Peyer's patch (tissue), 4 donors: ENCODE data around the gene LTBP4. TPM values are rescaled to one million over a fixed set of nuclear protein-coding genes. Genes with fewer than 3 reads are reported as not detected.

Experiments used
- DNase-seq, 3 donors: peaks; one replicate each; pipeline ENCODE4 v3.0.0-alpha.2; 2017 to 2019
- H3K27ac ChIP-seq, 4 donors: fragments of 200-600 bp; sonication (generic); one replicate each; pipeline ENCODE4 v1.5.1; 2016 to 2019
- H3K27me3 ChIP-seq, 2 donors: fragments of 200-600 bp; sonication (generic); one replicate each; pipeline ENCODE4 v1.5.1; 2019
- H3K36me3 ChIP-seq, 3 donors: fragments of 200-600 bp; sonication (generic); one replicate each; pipeline ENCODE4 v1.5.1; 2016 to 2019
- H3K4me1 ChIP-seq, 4 donors: fragments of 200-600 bp; sonication (generic); one replicate each; pipeline ENCODE4 v1.5.1; 2016 to 2019
- H3K4me3 ChIP-seq, 4 donors: fragments of 200-600 bp; sonication (generic); 1 replicate in 3 of 4; 2 replicates in 1 of 4; pipeline ENCODE4 v1.5.1; 2016 to 2019; ENCODE audit warnings: mild to moderate bottlenecking in 1 of 4
- H3K9me3 ChIP-seq, 4 donors: fragments of 200-600 bp; sonication (generic); one replicate each; pipeline ENCODE4 v1.5.1; 2016 to 2019; ENCODE audit warnings: mild to moderate bottlenecking in 1 of 4
- POLR2A ChIP-seq, 2 donors: fragments of 450-650 bp; IDR thresholded peaks; one replicate each; pipeline ENCODE4 v1.5.1; 2017; ENCODE audit warnings: antibody characterized with exemption in 2 of 2, mild to moderate bottlenecking in 2 of 2, moderate library complexity in 2 of 2
- total RNA-seq, 4 donors: library from RNA; depleted of rRNA; stranded (reverse); fragments of >200 nt; gene quantifications; one replicate each; pipeline ENCODE4 v1.1.0, GENCODE V29; 2016
- TF ChIP-seq, protein P1 (sequence below), 6 experiments: fragments of 450-650 bp in 4 of 6; fragments of 200-600 bp in 2 of 6; sonication (generic) in 1 of 6; IDR thresholded peaks; one replicate each; pipeline ENCODE4 v1.5.1; 2017 to 2019; ENCODE audit warnings: antibody characterized with exemption in 6 of 6, mild to moderate bottlenecking in 3 of 6, moderate library complexity in 1 of 6

Gene LTBP4
- total RNA-seq, 4 donors from 2014 or later = 164 to 484 (median 329) TPM

- Histone ChIP-seq H3K27me3 (peaks cover 0 to 13% of the 10 kb centered on the region in 2 donors), H3K4me3 (peak overlapping the region in 3 of 4 donors; percentile 28 to 35 (median 33))
These were observed 34.0 kb upstream of the LTBP4 start for GRCh38 chr19:40567040-40567749.

DNA sequence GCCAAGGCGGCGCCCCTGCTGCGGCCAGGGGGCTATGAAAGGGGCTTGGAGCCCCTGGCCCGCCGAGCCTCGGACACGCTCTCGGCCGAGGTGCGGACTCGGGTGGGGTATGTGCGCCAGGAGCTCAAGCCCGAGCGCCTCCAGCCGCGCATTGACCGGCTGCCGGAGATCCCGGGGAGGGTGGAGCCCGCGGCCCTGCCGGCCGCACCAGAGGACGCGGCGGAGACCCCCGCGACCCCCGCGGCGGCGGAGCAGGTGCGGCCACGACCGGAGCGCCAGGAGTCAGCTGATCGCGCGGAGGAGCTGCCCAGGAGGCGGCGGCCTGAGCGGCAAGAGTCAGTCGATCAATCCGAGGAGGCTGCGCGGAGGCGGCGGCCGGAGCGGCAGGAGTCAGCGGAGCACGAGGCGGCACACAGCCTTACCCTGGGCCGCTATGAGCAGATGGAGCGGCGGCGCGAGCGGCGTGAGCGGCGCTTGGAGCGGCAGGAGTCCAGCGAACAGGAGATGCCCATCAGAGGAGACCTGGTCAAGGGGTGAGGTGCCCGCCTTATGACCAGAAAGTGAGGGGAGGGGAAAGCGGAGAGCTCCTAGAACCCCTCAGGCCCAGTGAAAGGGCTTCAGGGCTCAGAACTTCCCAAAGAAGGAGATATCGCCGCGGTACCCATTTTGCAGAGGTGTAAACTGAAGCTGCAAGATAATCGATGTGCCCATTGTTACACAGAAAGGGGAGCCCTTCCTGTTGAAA is 33.2 kb upstream of the LTBP4 start:
- Histone ChIP-seq H3K4me1 (peaks cover 0 to 12% (median 6%) of the 10 kb centered on the region in 4 donors), H3K36me3 (no peaks in the 10 kb centered on the region), H3K9me3 (no peaks in the 10 kb centered on the region), H3K27ac (no peak overlapping the region), H3K27me3 (peaks cover 0 to 13% of the 10 kb centered on the region in 2 donors), H3K4me3 (peak overlapping the region in 3 of 4 donors; percentile 28 to 35 (median 33))
- no peak for DNase-seq
- no peak for TF ChIP-seq POLR2A (IDR thresholded peaks at IDR 0.05)
- TF ChIP-seq, protein P1, sequence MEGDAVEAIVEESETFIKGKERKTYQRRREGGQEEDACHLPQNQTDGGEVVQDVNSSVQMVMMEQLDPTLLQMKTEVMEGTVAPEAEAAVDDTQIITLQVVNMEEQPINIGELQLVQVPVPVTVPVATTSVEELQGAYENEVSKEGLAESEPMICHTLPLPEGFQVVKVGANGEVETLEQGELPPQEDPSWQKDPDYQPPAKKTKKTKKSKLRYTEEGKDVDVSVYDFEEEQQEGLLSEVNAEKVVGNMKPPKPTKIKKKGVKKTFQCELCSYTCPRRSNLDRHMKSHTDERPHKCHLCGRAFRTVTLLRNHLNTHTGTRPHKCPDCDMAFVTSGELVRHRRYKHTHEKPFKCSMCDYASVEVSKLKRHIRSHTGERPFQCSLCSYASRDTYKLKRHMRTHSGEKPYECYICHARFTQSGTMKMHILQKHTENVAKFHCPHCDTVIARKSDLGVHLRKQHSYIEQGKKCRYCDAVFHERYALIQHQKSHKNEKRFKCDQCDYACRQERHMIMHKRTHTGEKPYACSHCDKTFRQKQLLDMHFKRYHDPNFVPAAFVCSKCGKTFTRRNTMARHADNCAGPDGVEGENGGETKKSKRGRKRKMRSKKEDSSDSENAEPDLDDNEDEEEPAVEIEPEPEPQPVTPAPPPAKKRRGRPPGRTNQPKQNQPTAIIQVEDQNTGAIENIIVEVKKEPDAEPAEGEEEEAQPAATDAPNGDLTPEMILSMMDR (IDR thresholded peaks at IDR 0.05) = no peak

More at GRCh38 chr19:40567040-40567749, 34.0 kb upstream of the LTBP4 start:
- H3K27ac ChIP-seq = no peak overlapping the region
- no peak for DNase-seq
- peaks cover 0 to 12% (median 6%) of the 10 kb centered on the region in 4 donors for H3K4me1 ChIP-seq
- H3K36me3 ChIP-seq = no peaks in the 10 kb centered on the region
- TF ChIP-seq, protein P1 (IDR thresholded peaks at IDR 0.05) = no peak
- no peak for TF ChIP-seq POLR2A (IDR thresholded peaks at IDR 0.05)
- H3K9me3 ChIP-seq = no peaks in the 10 kb centered on the region

DNA sequence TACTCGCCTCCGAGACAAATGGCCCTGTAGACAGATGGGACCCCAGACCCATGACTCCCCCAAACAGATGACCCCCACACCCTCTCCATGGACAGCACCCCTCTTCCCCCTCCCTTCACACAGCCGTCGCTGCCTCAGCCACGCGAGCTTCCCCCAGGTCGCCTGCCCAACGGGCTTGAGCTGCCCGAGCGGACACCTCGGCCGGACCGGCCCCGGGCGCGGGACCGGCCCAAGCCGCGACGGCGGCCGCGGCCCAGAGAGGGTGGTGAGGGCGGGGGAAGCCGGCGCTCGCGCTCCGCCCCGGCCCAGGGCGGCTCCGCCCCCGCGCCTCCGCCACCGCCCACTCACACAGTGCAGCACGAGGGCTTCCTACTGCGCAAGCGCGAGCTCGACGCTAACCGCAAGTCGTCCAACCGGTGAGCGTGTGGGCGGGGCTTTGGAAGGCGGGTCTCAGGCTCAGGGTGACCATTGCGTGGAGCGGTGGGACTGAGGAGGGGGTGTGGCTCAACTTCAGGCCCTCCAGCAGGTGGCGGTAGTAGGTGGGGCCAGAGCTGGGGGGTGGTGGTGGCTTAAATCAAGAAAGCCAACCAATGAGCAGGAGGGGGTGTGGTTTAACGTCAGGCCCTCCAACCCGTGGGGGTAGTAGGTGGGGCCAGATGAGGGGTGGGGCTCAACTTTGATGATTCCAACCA is 30.7 kb upstream of the LTBP4 start:
- Histone ChIP-seq H3K36me3 (no peaks in the 10 kb centered on the region), H3K27ac (peak overlapping the region in 2 of 4 donors; percentile 36 to 55), H3K27me3 (peaks cover 0 to 13% of the 10 kb centered on the region in 2 donors), H3K4me3 (peak overlapping the region; percentile 16 to 58 (median 46)), H3K4me1 (peaks cover 0 to 12% (median 6%) of the 10 kb centered on the region in 4 donors), H3K9me3 (no peaks in the 10 kb centered on the region)
- TF ChIP-seq, protein P1 (IDR thresholded peaks at IDR 0.05) = peak in 3 of 6 experiments; percentile 42 to 60 (median 54)
- TF ChIP-seq POLR2A (IDR thresholded peaks at IDR 0.05) = no peak
- peak; percentile 99 to 100 (median 100) for DNase-seq

GRCh38 chr19:40571005-40571318 is 30.2 kb upstream of the LTBP4 start:
- H3K9me3 ChIP-seq = no peaks in the 10 kb centered on the region
- H3K27ac ChIP-seq = peak overlapping the region in 1 of 4 donors; percentile 36
- H3K4me3 ChIP-seq = peak overlapping the region in 1 of 4 donors; percentile 58
- peaks cover 0 to 12% (median 6%) of the 10 kb centered on the region in 4 donors for H3K4me1 ChIP-seq
- DNase-seq = no peak
- TF ChIP-seq, protein P1 (IDR thresholded peaks at IDR 0.05) = no peak
- no peak for TF ChIP-seq POLR2A (IDR thresholded peaks at IDR 0.05)
- peaks cover 0 to 13% of the 10 kb centered on the region in 2 donors for H3K27me3 ChIP-seq
- H3K36me3 ChIP-seq = no peaks in the 10 kb centered on the region

DNA sequence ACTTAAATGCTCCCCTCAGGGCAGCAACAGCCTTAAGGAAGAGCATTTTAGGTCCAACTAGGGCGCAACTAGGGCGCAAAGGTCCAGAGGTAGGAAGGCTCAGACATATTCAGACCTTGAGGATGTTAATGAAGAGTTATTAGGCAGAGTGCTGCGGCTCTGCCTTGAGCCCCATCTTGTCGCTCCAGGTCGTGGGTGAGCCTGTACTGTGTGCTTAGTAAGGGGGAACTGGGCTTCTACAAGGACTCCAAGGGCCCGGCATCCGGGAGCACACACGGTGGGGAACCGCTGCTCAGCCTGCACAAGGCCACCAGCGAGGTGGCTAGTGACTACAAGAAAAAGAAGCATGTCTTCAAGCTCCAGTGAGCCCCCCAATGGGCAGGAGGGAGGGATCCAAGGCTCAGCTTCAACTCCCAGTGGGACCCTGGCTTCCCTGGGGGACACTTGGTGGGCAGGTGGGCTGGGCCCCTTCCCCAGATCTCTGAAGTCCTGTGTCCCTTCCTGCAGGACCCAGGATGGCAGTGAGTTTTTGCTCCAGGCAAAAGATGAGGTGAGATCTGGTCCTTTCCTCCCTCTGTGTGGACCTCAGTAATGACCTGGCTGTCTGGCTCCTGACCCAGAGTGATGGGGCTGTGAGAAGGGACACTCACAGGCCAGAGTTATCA is 29.2 kb upstream of the LTBP4 start:
- no peaks in the 10 kb centered on the region for H3K36me3 ChIP-seq
- TF ChIP-seq, protein P1 (IDR thresholded peaks at IDR 0.05) = no peak
- TF ChIP-seq POLR2A (IDR thresholded peaks at IDR 0.05) = no peak
- H3K27ac ChIP-seq = peak overlapping the region in 1 of 4 donors; percentile 36
- no peak overlapping the region for H3K4me3 ChIP-seq
- H3K27me3 ChIP-seq = peaks cover 0 to 13% of the 10 kb centered on the region in 2 donors
- no peak for DNase-seq
- H3K4me1 ChIP-seq = peaks cover 0 to 16% (median 6%) of the 10 kb centered on the region in 4 donors
- no peaks in the 10 kb centered on the region for H3K9me3 ChIP-seq
